T follicular helper cell (primary cell): ENCODE results near the gene CEP250.

ENCODE experiments used
- DNase-seq: peaks from one replicate; pipeline ENCODE4 v3.0.0-alpha.2; 2020; ENCODE audit warnings: low read depth

Gene CEP250

DNA sequence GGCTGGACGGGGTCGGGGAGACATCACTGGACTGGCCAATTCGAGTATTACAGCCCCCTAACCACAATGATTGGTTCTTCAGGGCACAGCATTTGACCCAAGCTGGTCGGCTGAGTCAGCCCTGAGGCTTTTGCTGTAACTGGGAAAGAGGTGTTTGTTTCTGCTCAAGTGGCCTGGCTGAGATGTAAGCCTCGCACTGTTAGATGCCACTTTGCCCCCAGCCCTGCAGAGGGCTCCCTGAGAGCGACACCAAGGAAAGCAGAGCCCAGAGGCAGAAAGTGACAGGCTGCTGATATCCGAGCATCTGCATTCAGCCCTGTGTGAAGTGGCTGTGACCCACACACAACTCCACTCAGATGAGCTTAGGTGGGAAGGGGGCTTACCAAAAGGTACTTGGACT lies 105.9 kb downstream of the CEP250 start:
- DNase-seq: no peak

- DNase-seq: no peak
These were observed 106.3 kb downstream of the CEP250 start for GRCh38 chr20:35561671-35562070.

GRCh38 chr20:35562541-35563110 lies 107.2 kb downstream of the CEP250 start:
- DNase-seq: no peak

DNA sequence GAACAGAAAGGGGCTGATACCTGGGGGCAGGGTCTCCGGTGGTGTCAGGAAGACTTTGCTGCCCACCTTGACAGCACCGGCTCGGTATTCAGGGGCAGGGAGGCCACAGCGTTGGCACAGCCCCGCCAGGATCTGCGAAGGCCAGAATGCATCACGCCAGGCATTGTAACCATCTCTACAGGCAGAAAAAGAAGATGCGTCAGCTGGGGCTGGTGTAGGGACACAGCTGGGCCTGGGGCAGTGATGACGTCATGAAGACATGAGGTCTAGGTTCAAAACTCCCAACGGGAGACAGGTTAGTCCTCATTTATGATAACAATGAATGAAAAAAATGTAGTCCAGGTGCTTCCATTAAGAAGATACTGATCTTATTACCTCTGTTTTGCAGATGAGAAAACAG lies 108.4 kb downstream of the CEP250 start:
- no peak for DNase-seq

DNA sequence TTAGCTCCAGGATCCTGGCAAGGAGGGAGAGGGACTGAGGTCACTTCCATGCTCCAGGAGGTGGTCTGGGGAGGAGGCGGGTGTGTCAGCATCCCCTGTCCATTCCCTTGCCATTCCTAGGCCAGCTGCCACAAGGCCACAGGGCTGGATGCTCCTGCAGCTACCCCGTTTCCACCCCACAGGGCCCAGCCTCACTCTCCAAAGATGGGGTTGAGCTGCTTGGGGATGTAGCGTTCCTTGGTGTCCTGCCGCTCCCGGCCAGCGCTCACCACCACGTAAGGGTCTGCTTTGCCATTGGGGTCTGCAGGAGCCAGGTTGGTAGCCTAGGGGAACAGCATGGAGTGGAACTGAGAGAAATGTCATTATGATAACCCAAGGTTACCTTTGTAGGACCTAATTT lies 109.5 kb downstream of the CEP250 start:
- DNase-seq: no peak

- DNase-seq: no peak
These were observed 113.2 kb downstream of the CEP250 start for GRCh38 chr20:35568645-35569044.
